GM12891 (cell line): Measurements from ENCODE around the gene AFF3.

Experiments used
- POLR2A ChIP-seq: IDR thresholded peaks from 2 replicates; pipeline ENCODE4 v1.6.1; 2011; ENCODE audit warnings: low read depth, low read length, control low read depth
- TAF1 ChIP-seq: IDR thresholded peaks from 2 replicates; pipeline ENCODE4 v1.6.1; 2011; ENCODE audit warnings: low read depth, low read length, control low read depth

DNA sequence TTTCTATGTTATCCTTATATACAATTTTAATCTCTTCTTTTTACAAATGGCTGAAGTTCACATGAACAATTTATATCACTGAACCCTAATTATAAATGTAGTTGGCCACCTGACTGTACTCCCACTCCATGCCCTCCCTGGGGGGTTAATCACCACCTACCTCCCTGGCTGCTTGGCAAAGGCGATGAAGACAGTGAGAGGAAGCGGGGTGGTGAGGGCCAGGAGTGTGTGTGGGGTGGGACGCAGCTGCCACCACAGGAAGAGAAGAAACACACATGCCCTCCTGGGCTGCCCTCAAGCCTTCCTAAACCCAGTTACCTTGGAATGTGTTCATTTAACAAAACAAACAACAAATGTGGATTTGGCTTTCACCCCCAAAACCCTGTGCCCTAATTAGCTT lies 565.6 kb downstream of the AFF3 start:
- no peak for TF ChIP-seq POLR2A
- no peak for TF ChIP-seq TAF1
